Stimulated activated CD4-positive, alpha-beta T cell treated with anti-CD3 and anti-CD28 coated beads, Interleukin-1b, Interleukin-23, amount 100 ng/mL, for 24 hours (primary cell): Measurements from ENCODE around the gene TMEM123.
A peak's percentile ranks its signal among the peaks of the same experiment; 100 is the strongest.

Source experiments
- DNase-seq, 4 experiments: peaks; one replicate each; pipeline ENCODE4 v3.0.0-alpha.2; 2020; ENCODE audit warnings: low read depth in 4 of 4, low spot score in 1 of 4

The TMEM123 gene

DNA sequence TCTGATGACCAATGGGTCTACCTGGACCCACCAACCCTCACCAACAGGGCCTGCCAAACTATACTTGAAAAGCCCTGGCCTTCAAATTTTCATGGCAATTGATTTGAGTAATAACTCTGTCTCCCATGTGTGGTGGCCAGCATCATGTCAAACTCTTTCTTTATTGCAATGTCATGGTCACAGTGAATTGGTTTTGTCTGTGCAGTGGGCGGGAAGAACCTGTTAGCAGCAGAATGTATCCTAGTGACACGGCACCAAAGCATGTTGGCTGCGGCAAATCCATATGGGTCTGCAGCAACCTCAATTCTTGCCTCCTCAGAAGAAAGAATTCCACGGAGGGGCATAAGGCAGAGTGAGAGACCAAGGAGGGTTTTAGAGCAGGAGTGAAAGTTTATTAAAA is 19.6 kb upstream of the TMEM123 start:
- no peak for DNase-seq

DNA sequence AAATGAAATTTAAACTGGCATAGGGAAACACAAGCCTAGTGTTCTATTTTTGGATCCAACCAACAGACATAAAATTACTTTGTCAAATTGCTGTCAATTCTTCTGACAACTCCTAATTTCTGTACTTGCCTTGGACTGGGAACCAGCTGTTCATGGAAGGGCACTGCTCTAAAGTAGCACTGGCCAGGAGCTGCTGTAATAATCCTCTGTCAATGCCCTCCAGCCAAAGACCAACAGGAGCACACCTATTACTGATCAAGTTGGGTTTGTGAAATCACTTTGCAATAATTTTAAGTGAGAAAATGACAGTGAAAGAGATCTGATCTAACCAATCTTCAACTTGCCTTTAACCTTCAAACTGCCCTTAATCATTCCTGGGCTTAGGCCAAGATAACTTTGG is 18.9 kb upstream of the TMEM123 start:
- DNase-seq, result no peak

DNA sequence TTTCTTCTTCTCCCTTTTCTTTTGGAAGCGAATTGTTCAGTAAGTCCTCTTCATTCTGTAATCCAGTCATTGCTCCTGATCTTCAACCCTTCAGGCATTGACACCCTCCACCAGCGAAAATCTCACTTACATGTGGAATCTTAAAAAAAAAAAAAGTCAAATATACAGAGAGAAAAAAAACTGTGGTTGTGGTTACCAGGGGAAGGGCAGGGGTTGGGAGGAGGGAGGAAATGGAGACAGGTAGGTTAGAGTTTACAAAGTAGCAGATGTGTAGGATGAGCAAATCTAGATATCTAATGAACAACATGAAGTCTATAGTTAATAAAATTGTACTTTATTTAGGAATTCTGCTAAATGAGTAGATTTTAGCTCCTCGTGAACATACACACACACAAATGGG is 17.7 kb upstream of the TMEM123 start:
- DNase-seq, result no peak

DNA sequence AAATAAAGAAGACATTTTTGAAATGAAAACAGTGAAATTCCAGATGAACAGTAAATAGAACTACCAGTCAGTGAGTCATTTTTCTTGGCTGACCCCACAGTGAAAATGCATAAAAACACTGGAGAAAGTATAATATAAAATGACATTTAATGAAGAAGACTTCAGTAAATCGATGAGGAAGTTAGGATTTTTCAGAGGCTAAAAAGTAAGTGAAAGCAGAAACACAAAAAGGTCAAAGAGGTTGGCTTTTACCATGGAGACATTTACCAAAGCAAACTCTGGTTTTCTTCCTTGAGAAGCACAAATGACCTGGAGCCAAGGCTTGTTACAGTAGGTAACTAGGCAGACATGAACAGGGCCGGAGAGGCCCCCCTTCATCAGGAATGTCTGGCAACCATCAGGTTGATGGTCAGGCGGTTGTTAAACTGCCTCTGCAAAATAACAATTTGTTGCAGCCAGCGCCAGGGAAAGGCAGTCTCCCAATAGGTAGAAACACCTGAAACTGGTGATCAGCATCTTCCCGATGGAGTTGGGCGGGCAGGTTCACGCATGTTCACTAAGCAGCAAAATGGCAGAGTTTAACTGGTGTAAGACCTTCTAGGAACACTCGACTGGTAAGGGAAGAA is 16.7 kb upstream of the TMEM123 start:
- no peak for DNase-seq

DNA sequence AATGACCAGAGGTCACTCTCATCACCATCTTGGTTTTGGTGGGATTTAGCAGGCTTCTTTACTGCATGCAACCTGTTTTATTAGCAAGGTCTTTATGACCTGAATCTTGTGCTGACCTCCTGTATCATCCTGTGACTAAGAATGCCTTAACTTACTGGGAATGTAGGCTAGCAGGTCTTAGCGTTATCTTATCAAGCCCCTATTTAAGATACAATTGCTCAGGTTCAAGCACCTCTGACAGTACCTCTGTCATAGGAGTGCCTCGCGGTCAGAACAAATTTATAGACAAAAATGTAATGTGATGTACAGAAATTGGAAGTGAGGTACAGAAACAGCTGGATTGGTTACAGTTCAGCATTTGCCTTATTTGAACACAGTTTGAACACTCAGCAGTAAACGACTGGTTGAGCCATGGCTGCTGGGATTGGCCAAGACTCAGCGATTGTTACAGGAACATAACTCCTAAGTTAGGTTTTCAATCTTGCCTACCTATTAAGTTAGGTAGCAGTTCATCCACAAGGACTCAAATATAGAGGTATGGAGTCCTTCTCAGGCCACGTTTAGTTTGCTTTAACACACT is 16.1 kb upstream of the TMEM123 start:
- no peak for DNase-seq

DNA sequence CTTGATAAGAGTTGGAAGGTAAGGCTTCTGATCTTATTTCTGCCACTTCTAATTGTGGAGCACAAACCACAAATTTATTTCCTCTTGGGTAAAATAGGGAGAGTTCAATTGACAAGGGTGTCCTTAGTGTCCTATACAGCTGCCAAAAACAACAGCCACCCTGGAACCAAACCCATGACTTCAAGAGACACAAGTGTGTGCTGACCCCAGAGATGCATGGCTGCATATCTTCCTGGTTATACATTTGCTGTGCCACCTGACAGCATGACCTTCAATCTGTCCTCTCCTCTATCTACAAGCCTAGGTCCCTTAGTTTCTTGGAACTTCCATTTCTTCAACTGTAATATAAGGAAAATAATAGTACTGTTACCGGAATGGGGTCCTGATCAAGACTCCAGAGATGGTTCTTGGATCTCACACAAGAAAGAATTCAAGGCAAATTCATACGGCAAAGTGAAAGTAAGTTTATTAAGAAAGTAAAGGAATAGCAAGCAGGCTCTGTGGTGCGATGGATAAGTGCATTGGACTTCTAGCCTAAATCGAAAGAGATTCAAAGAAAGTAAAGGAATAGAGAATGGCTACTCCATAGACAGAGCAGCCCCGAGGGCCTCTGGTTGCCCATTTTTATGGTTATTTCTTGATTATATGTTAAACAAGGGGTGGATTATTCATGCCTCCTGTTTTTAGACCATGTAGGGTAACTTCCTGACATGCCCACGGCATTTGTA is 15.5 kb upstream of the TMEM123 start:
- DNase-seq, result no peak

DNA sequence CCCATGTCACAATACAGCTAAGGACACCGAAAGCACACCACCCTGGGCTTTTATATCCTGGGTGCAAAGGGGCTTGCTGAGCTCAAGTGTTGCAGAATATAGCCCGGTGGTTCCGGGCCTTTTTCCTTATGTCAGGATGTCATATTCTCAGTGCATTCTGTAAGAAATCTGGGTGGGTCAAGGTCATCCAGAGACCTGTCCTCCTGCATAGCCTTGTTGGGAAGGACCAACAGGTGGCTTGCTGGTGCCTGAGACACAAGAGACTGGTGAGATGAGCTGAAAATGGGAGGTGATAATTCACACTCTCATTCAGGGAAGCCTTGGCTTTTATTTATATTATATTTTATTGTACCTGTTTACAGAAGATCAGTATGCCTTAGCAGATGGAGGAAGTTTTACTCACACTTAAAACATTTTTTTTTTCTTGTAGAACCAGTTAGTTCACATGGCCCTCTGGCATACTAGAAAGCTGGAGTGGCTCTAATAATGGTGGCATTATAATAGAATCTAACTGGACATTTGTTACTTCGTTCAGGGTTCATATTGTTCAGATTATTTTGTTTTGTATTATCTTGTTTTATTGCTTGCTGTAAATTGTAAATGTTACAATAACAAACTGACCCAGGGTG is 14.6 kb upstream of the TMEM123 start:
- DNase-seq, result no peak

DNA sequence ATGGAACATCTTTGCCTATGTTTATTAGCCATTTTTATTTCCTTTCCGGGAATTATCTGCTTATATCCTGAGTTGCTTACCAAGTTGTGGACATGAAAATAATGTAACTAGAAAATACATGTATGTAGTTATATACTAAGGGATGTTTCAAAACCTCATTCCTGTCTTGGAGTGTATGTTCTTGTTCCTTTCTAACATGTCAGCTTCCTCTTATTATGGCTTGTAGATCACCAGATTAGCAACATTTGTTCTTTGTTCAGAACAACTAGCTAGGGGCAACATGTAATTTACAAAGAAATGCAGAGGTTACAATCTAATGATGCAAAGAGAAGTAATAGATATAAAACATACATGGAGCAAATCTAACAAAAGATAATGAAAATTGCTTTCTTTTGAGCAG is 13.1 kb upstream of the TMEM123 start:
- no peak for DNase-seq

DNA sequence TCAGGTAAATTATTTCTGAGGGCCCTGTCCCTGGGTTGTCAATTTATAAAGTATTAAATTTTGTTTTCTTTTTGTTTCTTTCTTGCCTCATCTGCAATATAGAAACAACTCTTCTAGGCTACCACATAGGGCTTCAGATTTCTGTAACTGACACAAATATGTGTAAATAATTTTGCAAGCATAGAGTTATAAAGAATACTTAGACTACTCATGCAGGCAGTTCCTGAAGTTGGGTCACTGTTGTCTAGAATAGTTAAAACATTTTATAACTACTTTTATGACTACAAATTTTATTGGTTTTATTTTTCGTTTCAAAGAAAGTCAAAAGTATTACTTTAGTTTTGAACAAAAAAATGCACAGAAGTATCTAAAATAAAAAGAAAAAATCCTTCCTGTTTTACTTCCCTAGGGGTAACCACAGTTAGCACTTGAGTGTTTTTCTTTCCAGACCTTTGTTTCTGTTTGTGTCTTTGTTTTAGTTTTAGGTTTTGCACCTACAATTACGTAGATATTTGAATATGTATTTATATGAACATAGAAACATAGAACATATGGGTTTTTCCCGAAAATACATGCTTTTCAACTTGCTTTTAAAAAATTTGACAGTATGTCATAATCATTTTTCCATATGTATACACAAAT is 12.4 kb upstream of the TMEM123 start:
- DNase-seq, result no peak

DNA sequence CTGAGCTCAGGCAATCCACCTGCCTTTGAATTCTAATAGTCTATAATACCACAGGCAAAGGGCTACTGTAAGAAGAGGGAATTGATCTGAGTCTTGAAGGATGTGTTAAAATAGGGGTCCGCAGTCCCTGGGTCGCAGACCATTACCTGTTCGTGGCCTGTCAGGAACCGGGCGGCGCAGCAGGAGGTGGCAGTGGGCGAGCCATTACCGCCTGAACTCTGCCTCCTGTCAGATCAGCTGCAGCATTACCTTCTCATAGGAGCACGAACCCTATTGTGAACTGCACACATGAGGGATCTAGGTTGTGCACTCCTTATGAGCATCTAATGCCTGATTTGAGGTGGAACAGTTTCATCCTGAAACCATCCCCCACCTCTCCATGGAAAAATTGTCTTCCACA is 11.5 kb upstream of the TMEM123 start:
- DNase-seq, result no peak

DNA sequence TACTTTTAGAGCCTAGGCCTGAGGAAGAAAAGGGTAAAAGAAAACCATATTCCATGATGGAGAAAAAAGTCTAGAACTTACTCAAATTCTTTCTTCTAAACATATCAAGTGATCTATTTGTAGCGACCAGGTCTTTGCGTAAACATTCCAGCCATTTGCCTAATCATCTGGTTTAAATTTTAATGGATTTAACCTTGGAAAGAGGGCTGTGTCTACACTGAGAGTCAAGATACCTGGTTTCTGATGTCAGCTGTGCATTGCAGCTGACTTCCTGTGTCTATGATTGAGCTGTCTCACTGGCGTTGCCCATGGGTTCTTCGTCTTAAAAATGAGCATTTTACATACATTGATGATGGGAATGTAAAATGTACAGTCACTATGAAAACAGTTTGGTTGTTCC is 10.0 kb upstream of the TMEM123 start:
- DNase-seq, result no peak

DNA sequence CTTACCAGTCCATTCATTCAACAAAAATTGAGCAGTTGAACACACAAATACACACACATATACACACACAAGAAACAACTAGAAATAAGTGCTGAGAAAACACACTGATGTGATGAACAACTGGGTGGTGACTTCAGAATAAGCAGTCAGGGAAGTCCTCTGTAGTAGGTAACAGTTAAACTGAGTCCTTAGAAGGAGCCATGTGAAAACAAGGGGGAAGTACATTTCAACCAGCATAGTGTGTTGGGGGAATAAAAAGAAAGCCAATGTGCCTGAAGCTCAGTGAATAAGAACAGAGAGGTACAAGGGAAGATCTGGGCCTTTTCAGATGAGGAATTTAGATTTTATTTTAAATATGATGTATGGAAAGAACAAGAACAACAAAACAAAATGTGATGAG is 6.8 kb upstream of the TMEM123 start:
- DNase-seq, result no peak

DNA sequence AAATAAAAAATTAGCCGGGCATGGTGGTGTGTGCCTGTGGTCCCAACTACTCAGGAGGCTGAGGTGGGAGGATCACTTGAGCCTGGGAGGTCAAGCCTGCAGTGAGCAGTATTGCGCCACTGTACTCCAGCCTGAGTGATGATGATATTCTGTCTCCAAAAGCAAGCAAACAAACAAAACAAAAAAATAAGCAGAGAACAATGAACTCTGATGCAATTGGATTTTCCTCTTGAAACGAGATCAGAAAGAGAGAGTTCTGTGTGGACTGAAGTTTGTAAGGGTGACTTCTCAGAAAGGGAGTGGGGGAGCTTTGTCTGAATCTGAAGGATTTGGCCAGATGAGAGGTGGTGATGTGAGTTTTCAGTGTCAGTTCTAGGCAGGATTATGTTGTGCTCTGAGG is 6.0 kb upstream of the TMEM123 start:
- no peak for DNase-seq

DNA sequence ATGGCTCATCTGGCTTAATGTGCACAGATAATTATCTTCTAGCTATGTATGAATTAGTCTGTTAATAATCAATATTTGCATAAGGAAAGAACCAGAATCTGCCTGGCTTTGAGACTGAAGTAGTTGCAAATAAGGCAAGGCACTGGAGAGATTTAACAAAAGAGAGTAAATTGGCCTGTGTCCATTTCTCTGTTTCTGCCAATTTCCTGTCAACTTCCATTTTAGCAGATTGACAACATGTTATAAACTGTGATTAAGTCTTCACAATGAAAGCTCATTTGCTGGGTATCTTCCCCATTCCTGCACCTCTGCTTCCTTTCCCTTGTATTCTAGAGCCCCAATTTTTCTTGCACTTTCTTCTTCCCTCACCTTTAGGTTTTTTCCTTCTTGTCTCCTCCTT is 5.3 kb upstream of the TMEM123 start:
- DNase-seq, result no peak

DNA sequence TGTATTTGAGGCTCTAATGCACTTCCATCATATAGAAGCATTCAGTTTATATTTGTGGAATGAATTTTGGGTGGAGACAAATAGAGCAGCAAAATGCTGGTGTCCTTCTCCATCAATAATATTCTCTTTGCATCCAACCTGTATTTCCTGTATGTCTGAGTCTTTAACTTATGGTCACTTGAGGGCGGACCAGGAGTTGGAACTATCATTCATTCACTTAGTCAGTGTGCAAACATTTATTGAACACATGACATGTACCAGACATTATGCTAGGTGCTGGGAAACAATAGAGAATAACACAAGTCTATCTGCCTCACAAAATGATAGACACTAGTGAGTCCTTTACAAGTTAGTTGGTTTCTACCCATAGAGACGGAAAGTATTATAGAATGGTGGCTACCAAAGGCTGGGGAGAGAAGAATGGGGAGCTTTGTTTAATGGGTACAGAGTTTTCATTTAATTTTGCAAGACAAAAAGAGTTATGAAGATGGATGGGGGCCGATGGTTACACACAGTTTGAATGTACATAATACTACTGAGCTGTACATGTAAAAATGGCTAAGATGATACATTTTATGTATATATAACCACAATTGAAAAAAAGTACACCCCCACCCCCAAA is 4.6 kb upstream of the TMEM123 start:
- no peak for DNase-seq

DNA sequence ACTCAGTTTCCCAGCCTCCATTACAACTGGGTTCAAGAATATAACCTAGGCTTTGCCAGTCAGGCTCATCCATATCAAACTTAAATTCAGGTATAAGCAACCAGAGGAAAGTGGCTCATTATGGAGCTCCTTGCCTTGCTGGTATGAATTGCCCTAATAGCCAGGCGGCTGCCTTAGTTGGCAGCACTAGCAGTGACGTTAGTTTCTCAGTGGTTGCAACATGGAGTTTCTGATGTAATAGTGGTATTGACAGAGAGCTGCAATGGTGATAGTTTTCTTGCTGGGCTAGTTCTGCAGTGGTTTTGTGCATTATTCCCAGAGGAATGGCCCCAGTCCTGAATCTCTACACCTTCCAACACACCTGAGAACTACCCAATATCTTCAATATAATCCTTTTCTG is 3.8 kb upstream of the TMEM123 start:
- DNase-seq, result no peak

DNA sequence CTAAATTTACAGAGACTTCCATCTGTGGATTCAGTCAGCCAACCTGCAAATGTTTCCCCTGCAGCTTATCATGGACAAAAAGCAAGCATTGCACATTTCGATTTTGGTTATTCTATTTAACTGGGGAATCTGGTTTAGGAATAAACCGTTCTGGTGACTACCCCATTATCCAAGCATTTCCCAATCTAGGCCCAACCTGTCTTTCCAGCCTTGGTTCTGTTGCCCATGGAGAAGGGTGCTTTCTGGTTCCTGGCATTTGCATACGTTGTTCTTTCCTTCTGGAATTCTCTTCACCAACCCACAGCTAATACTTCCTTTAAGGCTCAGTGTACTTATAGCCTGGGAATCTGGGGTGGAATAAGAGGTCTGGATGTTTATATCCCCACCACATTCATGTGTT is 1.4 kb upstream of the TMEM123 start:
- DNase-seq, result no peak

DNA sequence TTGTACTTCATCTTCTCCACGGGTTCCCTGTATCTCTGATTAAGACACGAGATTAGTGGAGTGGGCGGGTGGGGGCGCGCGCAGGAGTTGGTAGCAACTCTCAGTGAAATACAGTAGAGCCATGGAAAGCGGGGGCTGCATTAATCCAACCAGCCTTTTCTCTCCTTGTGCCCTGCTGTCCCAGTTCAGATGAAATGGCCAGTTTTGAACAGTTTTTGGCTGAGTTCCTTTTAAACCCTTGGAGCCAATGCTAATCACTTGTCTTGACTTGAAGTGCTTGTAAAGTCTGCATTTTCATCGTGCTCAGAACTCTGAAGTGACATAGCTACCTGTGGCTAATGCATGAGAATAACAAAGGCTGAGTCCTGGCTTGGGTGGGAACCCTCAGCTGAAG is 734 bp upstream of the TMEM123 start:
- peak in 2 of 4 experiments; percentile 7 to 34 for DNase-seq

DNA sequence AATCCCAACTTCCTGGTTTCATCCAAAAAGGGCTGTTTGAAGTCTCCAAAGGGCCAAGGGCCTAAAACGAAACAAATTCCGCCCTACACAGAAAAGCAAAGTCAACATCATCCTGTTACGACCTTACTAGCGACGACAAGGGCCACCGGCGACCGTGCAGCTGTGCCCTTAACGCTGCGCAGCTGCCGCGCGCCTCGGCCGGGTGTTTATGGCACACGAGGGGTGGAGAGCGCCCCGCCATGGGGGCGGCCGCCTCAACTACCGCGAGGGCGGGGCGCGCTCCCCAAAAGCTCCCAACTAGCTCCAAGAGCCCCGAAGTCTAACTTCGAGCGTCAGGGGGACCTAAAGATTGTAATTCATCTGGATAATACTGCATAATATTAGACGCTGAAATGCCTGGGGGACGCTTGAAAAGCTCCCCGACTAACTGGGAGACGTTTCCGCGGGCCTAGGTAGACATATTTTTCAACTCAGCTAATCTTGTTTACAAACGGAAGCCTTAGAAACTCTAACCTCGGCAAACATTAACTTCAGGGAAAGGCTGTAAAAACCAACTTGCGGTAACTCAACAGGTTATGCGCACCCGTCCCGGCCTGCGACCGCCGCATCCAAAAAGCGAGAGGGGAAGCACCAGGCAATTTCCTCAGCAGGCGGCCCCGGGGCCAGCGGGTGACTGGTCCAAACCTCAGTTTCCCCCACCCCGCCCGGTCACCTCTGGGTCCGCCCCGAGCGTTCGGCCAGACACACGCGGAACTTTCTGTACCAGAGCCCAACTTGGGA is 694 bp downstream of the TMEM123 start:
- DNase-seq, result peak; percentile 28 to 66 (median 50)

DNA sequence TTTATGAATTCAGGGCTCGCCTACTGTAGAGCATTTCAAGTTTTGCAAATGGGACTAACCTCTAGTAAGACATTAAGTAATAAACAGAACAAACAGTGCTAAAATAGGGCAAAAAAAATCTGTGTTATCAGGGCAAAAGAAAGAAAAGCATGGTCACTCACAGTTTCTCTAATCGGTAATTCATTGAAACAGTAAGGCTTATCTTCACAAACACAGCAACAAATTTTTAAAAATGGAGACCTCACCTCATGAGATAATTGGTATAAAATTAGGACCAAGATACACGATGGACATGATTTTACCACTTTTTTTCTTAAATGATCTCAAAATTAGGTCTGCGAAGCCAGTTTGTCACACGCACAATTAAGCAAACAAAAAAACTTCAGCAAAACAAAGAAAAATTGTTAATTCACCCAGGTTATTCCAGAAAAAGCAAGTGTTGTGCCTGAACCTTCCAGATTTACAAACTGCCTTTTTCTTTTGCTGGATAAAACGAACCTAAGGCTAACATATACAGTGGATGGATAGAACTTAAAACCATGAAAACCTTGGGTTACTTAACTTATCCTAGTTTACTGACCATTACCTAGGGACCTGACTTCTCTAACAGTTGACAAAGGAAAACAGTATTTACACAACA is 1.4 kb downstream of the TMEM123 start:
- DNase-seq, result no peak
